ENCODE results near the gene SERPINA3. TPM values are rescaled to one million over a fixed set of nuclear protein-coding genes. Genes with fewer than 3 reads are reported as not detected.

Gene SERPINA3
- total RNA-seq, 1 experiment from 2014 or later, result not detected

GRCh38 chr14:94599656-94600004 is 12.6 kb upstream of the SERPINA3 start:
- DNase-seq (no peak), ATAC-seq (no peak)
- Histone ChIP-seq H4K20me1 (ENCODE audit: low read length) (no peaks in the 10 kb centered on the region), H3K9ac (ENCODE audit: low read length) (peak overlapping the region; percentile 72), H2AFZ (ENCODE audit: low read length) (0 out of 2 replicates have a peak overlapping the region, but pooled peaks have one; percentile 42), H3K9me2 (replicated peaks; ENCODE audit: low read length) (no peaks in the 10 kb centered on the region), H3K9me3 (ENCODE audit: low read length) (no peaks in the 10 kb centered on the region), H3K4me1 (ENCODE audit: insufficient read depth, low read length) (peaks cover 36% of the 10 kb centered on the region), H3K4me2 (ENCODE audit: low read length) (peak overlapping the region; percentile 34; the same call in 1 of the 2 replicates), H3K27ac (ENCODE audit: low read length) (peak overlapping the region; percentile 96), H3F3A (ENCODE audit: low read length, unreplicated experiment) (no peaks in the 10 kb centered on the region), H3K4me3 (ENCODE audit: low read length) (no peak overlapping the region), H3K79me2 (ENCODE audit: low read length) (no peaks in the 10 kb centered on the region), H3K36me3 (ENCODE audit: low read depth, low read length) (no peaks in the 10 kb centered on the region), H3K27me3 (ENCODE audit: low read length) (no peaks in the 10 kb centered on the region)
- BruUV-seq (replicated peaks), result no TSS peak
- POLR2A ChIA-PET (ENCODE audit: unreplicated experiment), result no interaction called here
- intact Hi-C loops (cut with micrococcal nuclease), result no loop called here
- TF ChIP-seq EZH2 (IDR thresholded peaks at IDR 0.05; ENCODE audit: low read length, unreplicated experiment), result no peak
- TF ChIP-seq EZH2phosphoT487 (IDR thresholded peaks at IDR 0.05; ENCODE audit: borderline replicate concordance, low read length), result no peak
- TF ChIP-seq, protein P1, sequence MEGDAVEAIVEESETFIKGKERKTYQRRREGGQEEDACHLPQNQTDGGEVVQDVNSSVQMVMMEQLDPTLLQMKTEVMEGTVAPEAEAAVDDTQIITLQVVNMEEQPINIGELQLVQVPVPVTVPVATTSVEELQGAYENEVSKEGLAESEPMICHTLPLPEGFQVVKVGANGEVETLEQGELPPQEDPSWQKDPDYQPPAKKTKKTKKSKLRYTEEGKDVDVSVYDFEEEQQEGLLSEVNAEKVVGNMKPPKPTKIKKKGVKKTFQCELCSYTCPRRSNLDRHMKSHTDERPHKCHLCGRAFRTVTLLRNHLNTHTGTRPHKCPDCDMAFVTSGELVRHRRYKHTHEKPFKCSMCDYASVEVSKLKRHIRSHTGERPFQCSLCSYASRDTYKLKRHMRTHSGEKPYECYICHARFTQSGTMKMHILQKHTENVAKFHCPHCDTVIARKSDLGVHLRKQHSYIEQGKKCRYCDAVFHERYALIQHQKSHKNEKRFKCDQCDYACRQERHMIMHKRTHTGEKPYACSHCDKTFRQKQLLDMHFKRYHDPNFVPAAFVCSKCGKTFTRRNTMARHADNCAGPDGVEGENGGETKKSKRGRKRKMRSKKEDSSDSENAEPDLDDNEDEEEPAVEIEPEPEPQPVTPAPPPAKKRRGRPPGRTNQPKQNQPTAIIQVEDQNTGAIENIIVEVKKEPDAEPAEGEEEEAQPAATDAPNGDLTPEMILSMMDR (conservative IDR thresholded peaks at IDR 0.05; ENCODE audit: low read depth, low read length), result no peak
- CTCF ChIA-PET, result no interaction called here

DNA sequence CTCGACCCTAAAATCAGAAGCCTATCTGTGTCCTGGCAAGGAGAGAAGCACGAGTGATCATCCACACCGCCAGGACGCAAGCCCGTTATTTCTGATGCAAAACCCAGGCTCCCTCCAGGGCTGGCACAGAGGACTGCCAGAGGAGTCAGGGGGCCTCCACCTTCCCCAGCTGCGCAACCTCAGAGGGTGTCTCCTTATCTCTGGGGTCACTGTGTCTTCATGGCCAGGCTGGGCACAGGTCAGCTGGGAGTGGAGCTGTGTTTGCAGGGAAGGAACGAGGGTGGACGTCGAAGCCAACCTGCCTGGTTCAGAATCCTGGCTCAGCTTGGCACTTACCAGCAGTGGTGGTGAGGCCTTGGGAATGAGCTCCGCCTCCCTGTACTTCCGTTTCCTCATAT is 12.0 kb upstream of the SERPINA3 start:
- ChIA-PET POLR2A (ENCODE audit: unreplicated experiment) (no interaction called here), CTCF (no interaction called here)
- H3K27me3 ChIP-seq (ENCODE audit: low read length), result no peaks in the 10 kb centered on the region
- peaks cover 36% of the 10 kb centered on the region for H3K4me1 ChIP-seq (ENCODE audit: insufficient read depth, low read length)
- no peak for TF ChIP-seq EZH2phosphoT487 (IDR thresholded peaks at IDR 0.05; ENCODE audit: borderline replicate concordance, low read length)
- TF ChIP-seq, protein P1 (conservative IDR thresholded peaks at IDR 0.05; ENCODE audit: low read depth, low read length), result no peak
- no peak for TF ChIP-seq EZH2 (IDR thresholded peaks at IDR 0.05; ENCODE audit: low read length, unreplicated experiment)
- H3K27ac ChIP-seq (ENCODE audit: low read length), result peak overlapping the region; percentile 96
- H3K4me3 ChIP-seq (ENCODE audit: low read length), result no peak overlapping the region
- no peak overlapping the region for H2AFZ ChIP-seq (ENCODE audit: low read length)
- H3F3A ChIP-seq (ENCODE audit: low read length, unreplicated experiment), result no peaks in the 10 kb centered on the region
- no peaks in the 10 kb centered on the region for H3K36me3 ChIP-seq (ENCODE audit: low read depth, low read length)
- no peak for DNase-seq
- H3K79me2 ChIP-seq (ENCODE audit: low read length), result no peaks in the 10 kb centered on the region
- no peaks in the 10 kb centered on the region for H3K9me2 ChIP-seq (replicated peaks; ENCODE audit: low read length)
- no peak for ATAC-seq
- intact Hi-C loops (cut with micrococcal nuclease), result no loop called here
- no peak overlapping the region for H3K4me2 ChIP-seq (ENCODE audit: low read length)
- BruUV-seq (replicated peaks), result no TSS peak
- H3K9ac ChIP-seq (ENCODE audit: low read length), result peak overlapping the region; percentile 72
- H3K9me3 ChIP-seq (ENCODE audit: low read length), result no peaks in the 10 kb centered on the region
- H4K20me1 ChIP-seq (ENCODE audit: low read length), result no peaks in the 10 kb centered on the region

GRCh38 chr14:94601884-94602391 is 10.3 kb upstream of the SERPINA3 start:
- DNase-seq, result peak; percentile 48
- H3K4me1 ChIP-seq (ENCODE audit: insufficient read depth, low read length), result peaks cover 36% of the 10 kb centered on the region
- H3F3A ChIP-seq (ENCODE audit: low read length, unreplicated experiment), result no peaks in the 10 kb centered on the region
- H3K27ac ChIP-seq (ENCODE audit: low read length), result peak overlapping the region; percentile 53
- 0 out of 2 replicates have a peak overlapping the region, but pooled peaks have one; percentile 34 for H2AFZ ChIP-seq (ENCODE audit: low read length)
- no peaks in the 10 kb centered on the region for H3K9me3 ChIP-seq (ENCODE audit: low read length)
- no peak overlapping the region for H3K9ac ChIP-seq (ENCODE audit: low read length)
- CTCF ChIA-PET, result no interaction called here
- no peaks in the 10 kb centered on the region for H3K79me2 ChIP-seq (ENCODE audit: low read length)
- intact Hi-C loops (cut with micrococcal nuclease), result no loop called here
- H3K4me2 ChIP-seq (ENCODE audit: low read length), result no peak overlapping the region
- no peak for ATAC-seq
- H3K9me2 ChIP-seq (replicated peaks; ENCODE audit: low read length), result no peaks in the 10 kb centered on the region
- no peaks in the 10 kb centered on the region for H3K36me3 ChIP-seq (ENCODE audit: low read depth, low read length)
- POLR2A ChIA-PET (ENCODE audit: unreplicated experiment), result no interaction called here
- H3K4me3 ChIP-seq (ENCODE audit: low read length), result no peak overlapping the region
- H4K20me1 ChIP-seq (ENCODE audit: low read length), result no peaks in the 10 kb centered on the region
- no peaks in the 10 kb centered on the region for H3K27me3 ChIP-seq (ENCODE audit: low read length)
- TF ChIP-seq EZH2 (IDR thresholded peaks at IDR 0.05; ENCODE audit: low read length, unreplicated experiment), result no peak
- TF ChIP-seq EZH2phosphoT487 (IDR thresholded peaks at IDR 0.05; ENCODE audit: borderline replicate concordance, low read length), result no peak
- TF ChIP-seq, protein P1 (conservative IDR thresholded peaks at IDR 0.05; ENCODE audit: low read depth, low read length), result no peak
- no TSS peak for BruUV-seq (replicated peaks)
